NCI-H446 treated with DMSO at 0.1 percent for 48 hours (cell line): ENCODE measurements around the gene TAF8.
A peak's percentile ranks its signal among the peaks of the same experiment; 100 is the strongest.

Experiments
- DNase-seq: peaks from one replicate; lab custom pipeline; 2025; lab: John Stamatoyannopoulos, UW

The TAF8 gene

GRCh38 chr6:42059743-42060142 is 9.4 kb downstream of the TAF8 start:
- no peak for DNase-seq

- no peak for DNase-seq
Measured at GRCh38 chr6:42066156-42066675, 15.9 kb downstream of the TAF8 start.

GRCh38 chr6:42068173-42068572 is 17.8 kb downstream of the TAF8 start:
- DNase-seq: no peak

GRCh38 chr6:42068872-42069522 is 18.7 kb downstream of the TAF8 start:
- no peak for DNase-seq

- no peak for DNase-seq
Measured at GRCh38 chr6:42071881-42072583, 21.7 kb downstream of the TAF8 start.

GRCh38 chr6:42073287-42073686 is 23.0 kb downstream of the TAF8 start:
- DNase-seq: no peak

GRCh38 chr6:42075159-42075838 is 25.0 kb downstream of the TAF8 start:
- peak; percentile 1 for DNase-seq

GRCh38 chr6:42078386-42078785 is 28.1 kb downstream of the TAF8 start:
- DNase-seq: no peak

- no peak for DNase-seq
Measured at GRCh38 chr6:42079941-42080464, 29.7 kb downstream of the TAF8 start.

GRCh38 chr6:42083530-42083929 is 33.2 kb downstream of the TAF8 start:
- DNase-seq: no peak

GRCh38 chr6:42084889-42085288 is 34.6 kb downstream of the TAF8 start:
- no peak for DNase-seq

GRCh38 chr6:42086046-42087035 is 36.0 kb downstream of the TAF8 start:
- DNase-seq: no peak

GRCh38 chr6:42088101-42088591 is 37.8 kb downstream of the TAF8 start:
- DNase-seq: no peak

GRCh38 chr6:42090819-42091717 is 40.7 kb downstream of the TAF8 start:
- no peak for DNase-seq

GRCh38 chr6:42091718-42092023 is 41.3 kb downstream of the TAF8 start:
- DNase-seq: no peak

GRCh38 chr6:42093582-42094329 is 43.4 kb downstream of the TAF8 start:
- no peak for DNase-seq

- DNase-seq: no peak
Measured at GRCh38 chr6:42095094-42095493, 44.8 kb downstream of the TAF8 start.

- no peak for DNase-seq
Measured at GRCh38 chr6:42095776-42096541, 45.6 kb downstream of the TAF8 start.
